ENCODE data around the gene ENPP1.
"Not testable (repeated sequence)": the region's sequence is repeated elsewhere in the genome, so short reads cannot be mapped to it uniquely, and the experiment has no call there.

ENPP1 gene

GRCh38 chr6:131883016-131883415, 75.2 kb downstream of the ENPP1 start:
- DNase-seq = no peak

GRCh38 chr6:131885237-131885636, 77.4 kb downstream of the ENPP1 start:
- DNase-seq = no peak

- no peak for DNase-seq
These were observed 78.7 kb downstream of the ENPP1 start for GRCh38 chr6:131886517-131886916.

GRCh38 chr6:131890091-131890490, 82.3 kb downstream of the ENPP1 start:
- DNase-seq = no peak

- no peak for DNase-seq
These were observed 85.4 kb downstream of the ENPP1 start for GRCh38 chr6:131893198-131893597.

- DNase-seq = no peak
These were observed 86.9 kb downstream of the ENPP1 start for GRCh38 chr6:131894493-131895424.

- no peak for DNase-seq
These were observed 89.2 kb downstream of the ENPP1 start for GRCh38 chr6:131897050-131897435.

GRCh38 chr6:131897621-131898020, 89.8 kb downstream of the ENPP1 start:
- DNase-seq = no peak

GRCh38 chr6:131898718-131899117, 90.9 kb downstream of the ENPP1 start:
- DNase-seq = no peak

- no peak for DNase-seq
These were observed 92.4 kb downstream of the ENPP1 start for GRCh38 chr6:131900231-131900630.

- not testable (repeated sequence) for DNase-seq
These were observed 93.6 kb downstream of the ENPP1 start for GRCh38 chr6:131901326-131901873.

GRCh38 chr6:131903734-131904133, 95.9 kb downstream of the ENPP1 start:
- DNase-seq = not testable (repeated sequence)

GRCh38 chr6:131908787-131909186, 101.0 kb downstream of the ENPP1 start:
- DNase-seq = not testable (repeated sequence)

- peak; percentile 58 to 66 for DNase-seq
These were observed 101.8 kb downstream of the ENPP1 start for GRCh38 chr6:131909408-131910218.

GRCh38 chr6:131910219-131910589, 102.4 kb downstream of the ENPP1 start:
- DNase-seq = no peak

- no peak for DNase-seq
These were observed 103.1 kb downstream of the ENPP1 start for GRCh38 chr6:131910956-131911355.

- DNase-seq = no peak
These were observed 104.1 kb downstream of the ENPP1 start for GRCh38 chr6:131911951-131912350.

GRCh38 chr6:131914234-131914633, 106.4 kb downstream of the ENPP1 start:
- no peak for DNase-seq

- peak; percentile 59 to 65 for DNase-seq
These were observed 107.3 kb downstream of the ENPP1 start for GRCh38 chr6:131914967-131915751.

- DNase-seq = not testable (repeated sequence)
These were observed 108.4 kb downstream of the ENPP1 start for GRCh38 chr6:131916091-131916796.

- DNase-seq = no peak
These were observed 109.0 kb downstream of the ENPP1 start for GRCh38 chr6:131916847-131917246.

GRCh38 chr6:131917318-131917717, 109.5 kb downstream of the ENPP1 start:
- no peak for DNase-seq

Measured in NCI-H2081 (cell line).